ENCODE measurements around the gene PSMA6. TPM values are rescaled to one million over a fixed set of nuclear protein-coding genes. Genes with fewer than 3 reads are reported as not detected.

Gene PSMA6
- total RNA-seq, 4 donors from 2014 or later = 97.4 to 157 (median 133) TPM

DNA sequence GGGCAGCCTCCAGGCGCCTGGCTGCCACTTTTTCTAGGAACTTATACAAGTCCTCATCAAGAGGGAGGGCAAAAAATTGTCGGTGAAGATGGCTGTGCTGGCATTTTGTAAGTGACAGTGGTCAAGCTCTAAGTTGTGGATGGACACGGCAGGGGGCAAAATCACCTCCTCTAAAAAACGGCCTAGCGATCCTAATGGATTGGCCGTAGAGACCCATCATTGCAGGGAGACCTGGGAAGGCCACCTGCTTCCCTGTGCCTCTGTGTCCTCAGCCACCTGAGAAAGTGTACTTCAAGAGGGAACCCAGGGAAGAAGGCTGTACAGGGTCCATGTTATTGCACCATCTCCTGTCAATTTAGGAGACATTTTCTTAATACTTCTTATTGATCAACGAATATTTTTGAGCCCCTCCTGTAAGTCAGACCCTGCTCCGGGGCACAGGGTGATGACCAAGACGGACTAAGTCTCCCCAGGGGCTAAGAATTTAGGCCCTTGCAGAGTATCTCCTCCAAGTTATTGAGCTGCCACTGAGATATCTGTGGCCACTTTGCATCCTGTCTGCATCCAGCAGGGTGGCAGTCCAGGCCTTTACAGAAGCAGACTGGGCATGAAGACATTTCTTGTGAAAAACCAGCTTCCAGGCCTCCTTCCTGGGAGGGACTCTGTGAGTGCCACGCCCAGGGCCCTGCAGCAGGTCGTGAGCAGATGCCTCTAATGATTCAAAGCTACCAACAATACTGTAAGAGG is 40.5 kb downstream of the PSMA6 start:
- Histone ChIP-seq H3K4me1 (peaks cover 11 to 49% (median 32%) of the 10 kb centered on the region in 3 donors), H3K27me3 (no peaks in the 10 kb centered on the region), H3K36me3 (no peaks in the 10 kb centered on the region), H3K9me3 (no peaks in the 10 kb centered on the region), H3K27ac (peak overlapping the region in 2 of 4 donors; percentile 49 to 99), H3K4me3 (no peak overlapping the region)
- 66 to 74% methylated on average over 4 to 7 of the region's 11 CpGs for WGBS, 2 donors (ENCODE audit: low coverage in 1 of 2)
- TF ChIP-seq EP300 (IDR thresholded peaks at IDR 0.05) (no peak), POLR2AphosphoS5 (IDR thresholded peaks at IDR 0.05) (no peak), POLR2A (IDR thresholded peaks at IDR 0.05) (no peak), CTCF (IDR thresholded peaks at IDR 0.05) (no peak)
- ATAC-seq = no peak

DNA sequence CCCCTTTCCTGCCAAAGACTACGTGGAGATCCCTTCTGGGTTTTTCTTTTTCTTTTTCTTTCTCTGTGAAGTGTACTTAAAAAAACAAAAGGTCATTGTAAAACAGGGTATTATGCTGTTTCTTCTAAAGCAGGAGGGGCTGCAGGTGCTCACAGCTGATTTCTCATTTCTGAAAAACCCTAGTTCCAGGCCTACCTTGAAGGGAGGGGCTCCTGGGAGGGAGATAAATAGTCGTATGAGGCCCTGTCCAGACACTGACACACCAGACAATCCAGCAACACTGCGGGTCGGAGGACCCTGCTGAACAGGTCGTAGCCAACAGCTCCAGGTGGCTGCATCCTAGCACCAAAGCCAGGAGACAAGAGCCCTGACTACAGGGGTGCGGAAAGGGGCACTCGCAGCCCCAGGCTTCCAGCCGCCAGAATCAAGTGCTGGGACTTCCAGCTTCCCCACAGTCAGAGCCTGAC is 41.1 kb downstream of the PSMA6 start:
- Histone ChIP-seq H3K27me3 (no peaks in the 10 kb centered on the region), H3K4me1 (peaks cover 11 to 55% (median 38%) of the 10 kb centered on the region in 3 donors), H3K36me3 (no peaks in the 10 kb centered on the region), H3K9me3 (no peaks in the 10 kb centered on the region), H3K27ac (peak overlapping the region in 3 of 4 donors; percentile 49 to 99 (median 53)), H3K4me3 (no peak overlapping the region)
- WGBS, 2 donors (ENCODE audit: low coverage in 1 of 2) = 24% methylated on average over 2 of the region's 8 CpGs; no CpG with 5 or more reads in 1 of the 2 donors
- ATAC-seq = no peak
- TF ChIP-seq EP300 (IDR thresholded peaks at IDR 0.05) (no peak), POLR2AphosphoS5 (IDR thresholded peaks at IDR 0.05) (no peak), POLR2A (IDR thresholded peaks at IDR 0.05) (no peak), CTCF (IDR thresholded peaks at IDR 0.05) (no peak)

GRCh38 chr14:35333797-35334743 is 41.9 kb downstream of the PSMA6 start:
- no peaks in the 10 kb centered on the region for H3K27me3 ChIP-seq
- peak overlapping the region; percentile 13 to 99 (median 74) for H3K27ac ChIP-seq
- H3K4me3 ChIP-seq = no peak overlapping the region
- no peaks in the 10 kb centered on the region for H3K9me3 ChIP-seq
- no peaks in the 10 kb centered on the region for H3K36me3 ChIP-seq
- 69% methylated on average over 6 of the region's 15 CpGs; no CpG with 5 or more reads in 1 of the 2 donors for WGBS, 2 donors (ENCODE audit: low coverage in 1 of 2)
- ATAC-seq = no peak
- no peak for TF ChIP-seq POLR2AphosphoS5 (IDR thresholded peaks at IDR 0.05)
- TF ChIP-seq POLR2A (IDR thresholded peaks at IDR 0.05) = no peak
- TF ChIP-seq EP300 (IDR thresholded peaks at IDR 0.05) = no peak
- no peak for TF ChIP-seq CTCF (IDR thresholded peaks at IDR 0.05)
- H3K4me1 ChIP-seq = peaks cover 11 to 63% (median 41%) of the 10 kb centered on the region in 3 donors

GRCh38 chr14:35335388-35336092 is 43.4 kb downstream of the PSMA6 start:
- Histone ChIP-seq H3K9me3 (no peaks in the 10 kb centered on the region), H3K36me3 (no peaks in the 10 kb centered on the region), H3K4me3 (peak overlapping the region in 1 of 2 donors; percentile 17), H3K4me1 (peaks cover 11 to 78% (median 48%) of the 10 kb centered on the region in 3 donors), H3K27ac (peak overlapping the region; percentile 87 to 99 (median 94)), H3K27me3 (no peaks in the 10 kb centered on the region)
- TF ChIP-seq POLR2A (IDR thresholded peaks at IDR 0.05) = no peak
- TF ChIP-seq POLR2AphosphoS5 (IDR thresholded peaks at IDR 0.05) = no peak
- no peak for TF ChIP-seq CTCF (IDR thresholded peaks at IDR 0.05)
- WGBS, 2 donors (ENCODE audit: low coverage in 1 of 2) = 69 to 95% methylated on average over 4 to 12 of the region's 13 CpGs
- ATAC-seq = no peak

Data from gastroesophageal sphincter (tissue), 4 donors.